ENCODE data around the gene MANSC4.

GRCh38 chr12:27747111-27747820 lies 32.8 kb downstream of the MANSC4 start:
- TF ChIP-seq POLR2AphosphoS5 (IDR thresholded peaks at IDR 0.05), result no peak
- TF ChIP-seq CTCF (IDR thresholded peaks at IDR 0.05; ENCODE audit: poor library complexity, severe bottlenecking), result no peak
- TF ChIP-seq EP300 (conservative IDR thresholded peaks at IDR 0.05; ENCODE audit: poor library complexity, severe bottlenecking), result no peak
- no peak for TF ChIP-seq TAF1 (IDR thresholded peaks at IDR 0.05; ENCODE audit: low read depth)
- no peak for TF ChIP-seq MXI1 (conservative IDR thresholded peaks at IDR 0.05; ENCODE audit: poor library complexity, severe bottlenecking)
- TF ChIP-seq RAD21 (conservative IDR thresholded peaks at IDR 0.05), result no peak
- TF ChIP-seq REST (IDR thresholded peaks at IDR 0.05; ENCODE audit: borderline replicate concordance), result no peak

All from neural cell (in vitro differentiated cells).